NCI-H748 treated with DMSO at 0.1 percent for 48 hours (cell line): Measurements from ENCODE around the gene HEATR1.
"Not testable (repeated sequence)": the region's sequence is repeated elsewhere in the genome, so short reads cannot be mapped to it uniquely, and the experiment has no call there.

Experiments
- DNase-seq: peaks from one replicate; lab custom pipeline; 2025; lab: John Stamatoyannopoulos, UW

HEATR1 gene

DNA sequence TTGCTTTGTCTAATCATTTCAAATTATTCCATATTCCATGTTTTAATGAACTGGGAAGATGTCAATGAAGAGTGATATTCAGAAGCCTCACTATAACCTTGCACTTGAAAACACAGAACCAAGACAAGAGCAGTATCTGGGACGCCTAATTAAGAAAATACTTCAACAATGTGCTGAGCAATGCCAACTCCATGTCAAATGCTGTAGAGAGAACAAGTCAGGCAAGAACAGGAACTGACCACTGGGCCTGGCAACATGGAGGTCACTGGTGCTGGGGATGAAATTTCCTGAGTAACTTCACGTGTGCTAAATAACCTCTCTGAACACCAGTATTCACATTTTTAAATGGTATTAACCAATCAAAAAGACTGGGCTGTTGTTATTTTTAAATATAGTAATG is 22.8 kb downstream of the HEATR1 start:
- DNase-seq = no peak

- not testable (repeated sequence) for DNase-seq
Measured at GRCh38 chr1:236580404-236580803, 23.9 kb downstream of the HEATR1 start.

DNA sequence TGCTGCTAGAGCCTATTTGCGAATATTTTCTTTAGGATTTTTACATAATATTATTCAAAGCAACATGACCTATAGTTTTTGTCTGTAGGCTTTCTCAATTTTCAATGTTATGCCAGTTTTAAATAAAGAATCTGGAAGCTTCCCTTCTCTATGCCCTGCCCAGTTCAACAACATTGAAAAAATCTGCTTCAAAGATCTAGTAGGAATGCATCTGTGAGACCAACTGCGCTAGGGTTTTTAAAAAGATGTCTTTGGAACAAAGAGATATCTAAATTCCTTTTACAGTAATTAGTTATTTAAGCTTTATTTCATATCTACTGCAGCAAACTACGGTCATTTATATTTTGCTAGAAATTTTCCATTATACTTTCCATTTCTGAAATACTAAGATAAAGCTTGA is 25.7 kb downstream of the HEATR1 start:
- no peak for DNase-seq

- DNase-seq = not testable (repeated sequence)
Measured at GRCh38 chr1:236577041-236577440, 27.3 kb downstream of the HEATR1 start.

- no peak for DNase-seq
Measured at GRCh38 chr1:236576004-236576403, 28.3 kb downstream of the HEATR1 start.

DNA sequence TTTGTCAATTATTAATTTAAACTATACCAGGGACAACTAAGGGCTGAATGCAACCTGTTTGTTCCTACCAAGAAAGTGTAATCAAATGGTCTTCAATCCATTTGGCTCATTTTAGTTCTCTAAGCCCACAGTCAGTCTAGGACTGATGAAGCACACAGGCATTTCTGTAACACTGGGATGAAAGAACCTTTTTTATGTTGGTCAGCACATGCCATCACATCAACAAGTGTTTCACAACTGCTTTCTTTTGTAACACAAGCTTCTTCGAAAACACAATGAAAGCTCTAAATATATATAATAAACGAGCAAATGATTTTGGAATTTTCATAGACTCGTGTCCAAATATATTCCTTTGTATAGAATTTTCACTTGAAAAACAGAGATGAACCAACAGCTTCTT is 28.8 kb downstream of the HEATR1 start:
- DNase-seq = no peak

DNA sequence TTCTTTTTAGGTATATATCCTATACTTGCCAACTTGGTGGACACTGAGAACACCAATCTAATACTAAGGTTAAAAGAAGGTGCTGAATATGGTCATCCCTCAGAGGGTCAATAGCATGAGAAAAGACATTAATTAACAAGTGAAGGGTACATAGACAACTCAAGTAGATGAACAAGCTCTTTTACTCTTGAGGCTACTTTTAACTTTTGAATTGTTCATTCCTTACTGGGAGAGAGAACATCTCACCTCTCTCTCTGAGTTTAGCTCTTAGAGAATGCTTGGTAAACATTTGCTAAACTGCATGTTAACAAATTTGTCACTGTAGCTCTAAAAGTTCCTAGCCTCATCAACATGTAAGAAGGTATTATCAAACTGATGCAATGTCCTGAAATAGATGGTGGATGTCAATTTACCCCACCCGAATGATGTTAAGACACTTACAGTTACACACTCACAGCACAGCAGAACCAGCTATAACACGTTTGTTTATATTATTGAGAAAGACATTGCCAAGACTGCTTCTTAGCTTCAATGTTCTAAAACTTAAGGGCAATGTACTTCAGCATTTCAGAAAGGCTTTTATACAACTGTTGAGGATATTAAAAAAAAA is 35.9 kb downstream of the HEATR1 start:
- no peak for DNase-seq

- DNase-seq = no peak
Measured at GRCh38 chr1:236565530-236565929, 38.8 kb downstream of the HEATR1 start.

DNA sequence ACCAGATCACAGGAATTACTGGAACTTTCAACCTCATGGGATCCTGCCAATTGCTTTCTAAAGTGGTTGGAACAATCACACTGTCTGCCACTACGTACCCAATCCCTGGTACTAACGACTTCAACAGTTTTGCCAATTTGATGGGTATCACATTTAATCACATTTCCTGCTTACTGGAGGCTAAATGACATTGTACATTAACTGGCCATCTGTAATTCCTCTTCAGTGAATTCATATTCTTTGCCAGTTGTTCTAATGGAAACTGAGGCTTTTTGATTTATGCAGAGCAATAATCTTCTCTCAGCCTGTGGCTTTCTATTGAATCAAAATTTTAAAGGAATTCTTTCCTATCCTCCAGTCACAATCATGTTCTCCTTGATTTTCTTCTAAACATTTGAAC is 42.3 kb downstream of the HEATR1 start:
- no peak for DNase-seq

DNA sequence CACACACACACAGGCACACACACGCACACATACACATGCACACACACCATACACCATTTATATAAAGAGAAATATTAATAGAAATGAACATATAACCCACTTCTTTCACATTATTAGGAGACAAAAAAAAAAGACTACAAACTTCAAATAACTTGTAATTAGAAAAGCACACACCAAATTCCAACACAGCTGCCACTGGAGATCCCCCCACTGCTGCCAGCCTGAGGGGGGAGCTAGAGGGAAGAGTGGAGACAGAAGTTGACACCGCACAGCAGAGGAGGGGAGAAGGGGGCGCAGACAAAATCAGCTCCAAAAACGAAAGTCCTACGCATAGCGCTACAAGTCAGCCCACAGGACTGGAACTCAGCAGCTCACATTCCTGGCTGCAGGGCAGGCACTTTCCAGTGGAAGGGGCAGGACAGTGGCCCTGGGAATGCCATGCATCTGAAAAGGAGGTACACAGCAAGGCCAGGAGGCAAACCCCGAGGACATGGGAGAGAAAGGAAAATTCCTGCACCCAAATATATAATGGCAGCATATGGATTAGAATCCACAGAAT is 44.0 kb downstream of the HEATR1 start:
- no peak for DNase-seq

GRCh38 chr1:236558846-236559245 is 45.5 kb downstream of the HEATR1 start:
- DNase-seq = no peak

DNA sequence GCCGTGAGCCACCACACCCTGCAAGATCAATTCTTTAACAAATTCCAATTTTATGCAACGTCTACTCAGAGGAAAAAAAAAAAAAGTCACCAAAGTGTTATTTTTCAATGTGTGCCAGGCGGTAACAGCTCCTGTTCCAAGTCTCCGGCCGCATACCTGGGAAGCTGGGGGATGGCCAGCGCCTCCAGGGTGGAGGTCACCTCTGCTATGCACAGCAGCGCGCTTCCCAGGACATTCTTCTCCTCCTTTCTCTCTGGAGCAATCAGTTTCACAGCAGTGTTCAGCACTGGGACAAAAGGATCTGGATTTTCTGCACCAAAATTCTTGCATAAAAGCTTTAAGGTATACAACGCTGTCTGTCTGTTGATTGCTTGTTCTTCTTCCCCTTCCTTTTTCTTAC is 46.2 kb downstream of the HEATR1 start:
- no peak for DNase-seq

DNA sequence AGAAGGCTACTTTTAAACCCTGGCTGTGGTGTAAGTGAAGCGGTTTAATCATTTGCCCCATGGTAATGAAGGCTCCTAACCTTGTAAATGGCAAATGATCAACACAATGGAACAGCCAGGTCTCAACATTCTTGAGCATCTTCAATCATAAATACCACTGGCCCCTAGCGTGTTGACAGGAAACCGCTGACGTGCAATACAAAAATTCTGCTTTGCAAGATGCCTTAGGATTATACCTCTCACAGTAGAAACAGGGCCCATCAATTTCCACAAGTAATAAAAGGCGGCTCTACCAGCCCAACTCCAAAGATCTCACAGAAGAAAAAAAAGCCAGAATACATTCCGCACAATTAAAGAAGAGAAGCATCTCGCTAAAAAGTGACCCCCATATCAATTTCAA is 47.7 kb downstream of the HEATR1 start:
- DNase-seq = no peak

- DNase-seq = no peak
Measured at GRCh38 chr1:236553370-236553769, 50.9 kb downstream of the HEATR1 start.

DNA sequence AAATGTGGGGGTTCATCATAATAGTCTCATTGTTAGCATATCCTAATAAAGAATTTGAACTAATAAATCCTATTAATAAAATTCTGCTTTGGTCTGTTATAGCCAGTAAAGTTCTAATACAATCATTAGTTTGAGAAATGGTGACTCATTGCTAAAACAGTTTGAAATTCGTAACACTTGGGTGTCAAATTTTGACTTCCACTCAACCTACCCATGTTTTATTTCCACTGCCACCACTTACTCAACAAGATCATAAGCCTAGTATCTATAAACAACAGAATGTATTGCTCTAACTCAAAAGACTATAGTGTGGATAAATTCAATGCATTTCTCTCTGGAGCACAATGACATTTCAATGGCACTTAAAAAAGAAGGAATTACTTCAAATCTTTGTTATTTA is 51.4 kb downstream of the HEATR1 start:
- no peak for DNase-seq

DNA sequence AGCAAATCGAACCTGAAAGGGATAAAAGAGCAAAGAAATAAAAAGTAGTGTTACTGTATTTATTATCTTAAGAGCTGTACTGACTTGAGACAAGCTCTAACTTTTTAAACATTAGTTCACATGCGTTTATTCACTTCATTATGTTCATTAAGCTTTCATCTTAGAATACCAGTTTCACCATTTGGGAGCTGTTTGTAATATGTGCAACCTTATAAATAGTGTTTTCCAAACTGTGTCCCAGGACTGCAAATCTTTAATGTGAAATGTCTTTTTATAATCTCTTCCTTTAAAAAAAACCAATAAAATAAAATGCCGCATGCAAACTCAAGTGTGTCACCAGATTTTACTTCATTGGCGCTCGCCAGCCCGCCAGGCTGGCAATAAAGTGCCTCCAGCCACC is 52.2 kb downstream of the HEATR1 start:
- no peak for DNase-seq

- no peak for DNase-seq
Measured at GRCh38 chr1:236550961-236551851, 53.1 kb downstream of the HEATR1 start.

GRCh38 chr1:236548452-236548851 is 55.9 kb downstream of the HEATR1 start:
- no peak for DNase-seq

GRCh38 chr1:236545621-236546169 is 58.6 kb downstream of the HEATR1 start:
- DNase-seq = no peak

DNA sequence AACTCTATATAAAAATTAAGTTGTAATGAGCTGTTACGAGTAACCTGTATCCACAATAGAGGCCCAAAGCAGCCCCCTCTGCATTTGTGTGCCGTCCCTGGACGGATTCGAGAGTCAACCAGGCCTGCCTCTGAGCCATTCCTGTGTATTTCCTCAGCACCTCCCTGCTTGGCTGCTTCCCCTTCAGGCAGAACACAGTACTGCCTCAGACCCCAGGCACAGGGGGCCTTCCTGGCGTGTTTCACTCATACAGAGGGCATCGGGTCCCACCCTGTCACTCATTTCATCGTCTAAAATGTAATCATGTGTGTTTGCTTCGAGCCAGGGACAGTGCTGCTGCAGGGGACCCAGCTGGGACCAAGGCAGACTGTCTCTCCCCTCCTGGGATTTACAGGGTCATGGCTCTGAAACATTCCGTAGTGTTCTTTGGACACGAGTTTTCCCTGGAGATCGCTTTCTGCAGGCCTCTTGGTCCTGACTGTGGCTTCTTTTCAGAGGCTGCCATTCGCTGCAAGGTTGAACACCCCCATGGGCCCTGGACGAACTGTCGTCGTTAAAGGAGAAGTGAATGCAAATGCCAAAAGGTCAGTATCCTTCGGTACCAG is 61.1 kb downstream of the HEATR1 start:
- DNase-seq = no peak

GRCh38 chr1:236541710-236542109 is 62.6 kb downstream of the HEATR1 start:
- DNase-seq = no peak

- no peak for DNase-seq
Measured at GRCh38 chr1:236540813-236541465, 63.4 kb downstream of the HEATR1 start.
